ENCODE results near the gene TARS1.

Gene TARS1

GRCh38 chr5:33441241-33442177 lies 744 bp downstream of the TARS1 start:
- peak; percentile 23 to 41 for DNase-seq

- DNase-seq, result no peak
These were observed 3.8 kb downstream of the TARS1 start for GRCh38 chr5:33444542-33444941.

GRCh38 chr5:33445798-33446197 lies 5.0 kb downstream of the TARS1 start:
- no peak for DNase-seq

DNA sequence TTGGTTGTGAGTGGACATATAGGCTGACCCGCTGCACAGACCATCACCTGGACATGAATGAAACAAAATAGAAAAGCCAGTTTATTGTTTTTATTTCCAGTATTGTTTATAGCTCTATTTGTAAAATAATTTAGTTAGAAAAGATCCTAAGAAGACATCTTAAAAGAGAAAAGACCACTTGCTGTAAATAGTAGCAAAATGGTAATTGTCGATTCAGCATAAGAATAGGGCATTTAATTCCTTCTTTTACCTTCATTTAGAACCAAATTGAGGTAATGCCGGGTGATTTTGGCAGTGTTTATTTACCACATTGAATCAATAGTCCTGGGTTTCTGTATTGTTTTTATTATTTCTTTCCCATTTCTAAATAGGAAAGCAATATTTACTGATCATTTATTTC lies 7.4 kb downstream of the TARS1 start:
- no peak for DNase-seq

GRCh38 chr5:33457126-33457525 lies 16.4 kb downstream of the TARS1 start:
- DNase-seq, result no peak

DNA sequence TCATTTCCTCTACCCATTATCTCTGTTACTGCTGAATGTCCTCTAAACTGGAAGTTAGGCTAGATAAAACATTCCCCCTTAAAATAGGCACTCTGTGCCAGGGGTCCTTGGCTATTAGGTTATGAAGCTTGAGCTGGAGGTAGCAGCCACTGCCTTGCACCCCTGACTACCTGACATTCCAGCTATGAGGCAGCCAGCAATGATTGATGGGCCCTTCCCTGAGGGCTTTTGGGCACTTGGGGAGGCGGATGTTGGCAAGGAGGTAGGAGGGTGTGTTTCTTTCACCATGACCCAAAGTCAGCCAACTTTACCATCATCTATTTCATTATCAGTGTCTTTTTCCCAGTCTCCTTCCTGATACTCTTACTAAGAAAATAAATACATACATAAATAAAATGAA lies 17.1 kb downstream of the TARS1 start:
- no peak for DNase-seq

DNA sequence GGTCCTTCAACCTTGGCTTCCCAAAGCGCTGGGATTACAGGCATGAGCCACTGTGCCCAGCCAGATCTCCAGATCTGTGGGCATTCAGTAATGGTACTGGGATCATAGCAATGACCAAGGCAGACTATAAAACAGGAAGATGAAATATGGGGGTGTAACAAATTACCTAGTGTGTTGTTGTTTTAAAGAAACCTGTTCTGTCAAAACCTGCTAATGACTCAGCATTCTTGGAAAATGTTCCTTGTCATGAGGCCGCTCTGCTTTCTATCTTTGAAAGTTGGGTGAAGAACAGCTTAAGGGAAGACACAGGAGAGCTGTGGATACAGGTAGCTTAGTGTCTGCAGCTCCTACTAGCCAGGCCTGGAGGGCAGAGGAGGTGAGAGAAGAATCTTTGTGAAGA lies 19.4 kb downstream of the TARS1 start:
- DNase-seq, result no peak

DNA sequence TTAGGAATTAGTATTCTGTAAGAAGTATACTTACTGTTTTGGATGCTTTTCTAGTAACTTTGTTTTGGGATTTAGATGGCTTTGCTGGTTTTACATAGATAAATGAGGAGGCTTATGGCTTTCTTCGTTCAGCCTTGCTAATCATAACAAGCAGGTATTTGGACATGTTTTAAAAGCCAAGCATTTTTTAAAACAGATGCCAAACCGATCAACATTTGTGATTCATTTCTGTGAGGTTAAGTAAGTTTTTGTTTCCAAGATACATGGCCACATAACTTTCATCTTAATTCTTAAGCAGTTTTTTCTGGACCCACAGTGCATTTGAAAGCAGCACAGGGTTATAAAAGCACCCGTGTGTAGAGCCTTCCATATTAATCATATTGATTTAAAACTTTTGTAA lies 21.7 kb downstream of the TARS1 start:
- no peak for DNase-seq

DNA sequence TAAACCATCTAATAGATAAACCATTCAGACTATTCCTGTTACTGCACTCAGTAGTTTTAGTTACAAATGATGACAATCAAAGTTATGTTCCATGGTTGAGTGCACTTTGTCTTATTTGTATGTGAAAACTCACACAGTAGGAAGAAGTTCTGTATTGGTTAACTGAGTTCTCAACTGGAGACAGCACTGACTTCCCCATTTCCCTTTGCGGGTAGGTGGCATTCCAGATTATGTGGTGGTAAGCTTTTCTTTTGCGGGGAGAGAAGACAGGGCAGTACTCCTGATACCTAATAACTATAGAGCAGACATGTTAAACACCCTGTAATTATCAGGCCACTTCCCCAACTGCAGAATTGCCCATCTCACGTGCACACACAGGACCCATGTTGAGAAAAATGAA lies 24.4 kb downstream of the TARS1 start:
- DNase-seq, result no peak

GRCh38 chr5:33468775-33469435 lies 28.1 kb downstream of the TARS1 start:
- no peak for DNase-seq

GRCh38 chr5:33470544-33470943 lies 29.8 kb downstream of the TARS1 start:
- no peak for DNase-seq

- DNase-seq, result no peak
These were observed 32.1 kb downstream of the TARS1 start for GRCh38 chr5:33472805-33473409.

DNA sequence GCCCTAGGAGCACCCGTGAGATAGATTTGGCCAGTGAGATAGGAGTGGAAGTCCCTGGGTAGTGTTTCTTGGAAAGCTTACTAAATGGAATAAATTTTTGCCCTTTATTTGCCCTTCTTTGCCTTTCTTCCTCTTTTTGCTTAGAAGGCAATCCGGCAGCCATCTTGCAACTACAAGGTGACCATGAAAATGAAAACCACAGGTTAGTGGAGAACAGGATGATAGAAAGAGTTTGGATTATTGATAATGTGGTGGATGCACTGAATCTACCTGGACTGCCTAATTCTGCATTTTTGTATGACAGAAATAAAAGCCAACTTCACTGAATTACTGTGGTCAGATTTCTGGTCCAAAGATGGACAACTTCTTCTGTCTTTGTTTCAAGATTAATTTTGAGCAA lies 33.2 kb downstream of the TARS1 start:
- no peak for DNase-seq

DNA sequence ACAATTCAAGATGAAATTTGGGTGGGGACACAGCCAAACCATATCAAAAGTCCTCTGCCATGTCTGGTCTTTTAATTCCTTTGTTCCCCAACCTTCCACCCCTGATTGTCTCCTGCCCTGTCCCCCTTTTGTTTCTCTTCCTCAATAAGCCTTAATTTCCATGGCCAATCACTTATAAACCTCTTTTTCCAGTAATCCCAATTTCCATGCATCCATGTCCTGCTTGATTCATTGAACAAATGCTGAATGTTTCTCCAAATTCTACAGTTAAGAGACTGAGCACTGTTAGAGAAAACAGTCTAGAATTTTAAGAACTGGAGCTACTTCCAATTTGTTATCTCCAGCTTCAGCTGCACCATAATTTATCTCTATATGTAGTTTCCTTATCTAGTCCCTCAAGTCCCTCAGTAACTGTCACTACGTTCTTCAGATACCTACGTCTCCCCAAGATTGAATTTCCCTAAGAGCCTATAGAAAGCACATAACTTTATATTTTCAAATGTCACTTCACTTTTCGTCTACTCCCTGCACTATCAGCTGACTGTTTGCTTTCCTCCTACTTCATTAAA lies 34.2 kb downstream of the TARS1 start:
- no peak for DNase-seq

DNA sequence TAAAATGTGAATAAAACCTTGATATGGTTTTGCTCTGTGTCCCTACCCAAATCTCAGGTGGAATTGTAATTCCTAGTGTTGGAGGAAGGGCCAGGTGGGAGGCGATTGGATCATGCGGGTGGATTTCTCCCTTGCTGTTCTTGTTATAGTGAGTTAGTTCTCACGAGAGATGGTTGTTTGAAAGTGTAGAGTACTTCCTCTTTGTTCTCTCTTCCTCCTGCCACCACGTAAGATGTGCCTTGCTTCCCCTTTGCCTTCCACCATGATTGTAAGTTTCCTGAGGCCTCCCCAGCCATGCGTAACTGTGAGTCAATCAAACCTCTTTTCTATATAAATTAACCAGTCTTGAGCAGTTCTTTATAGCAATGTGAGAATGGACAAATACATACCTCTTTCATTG lies 34.9 kb downstream of the TARS1 start:
- DNase-seq, result no peak

GRCh38 chr5:33476992-33477391 lies 36.2 kb downstream of the TARS1 start:
- DNase-seq, result no peak

DNA sequence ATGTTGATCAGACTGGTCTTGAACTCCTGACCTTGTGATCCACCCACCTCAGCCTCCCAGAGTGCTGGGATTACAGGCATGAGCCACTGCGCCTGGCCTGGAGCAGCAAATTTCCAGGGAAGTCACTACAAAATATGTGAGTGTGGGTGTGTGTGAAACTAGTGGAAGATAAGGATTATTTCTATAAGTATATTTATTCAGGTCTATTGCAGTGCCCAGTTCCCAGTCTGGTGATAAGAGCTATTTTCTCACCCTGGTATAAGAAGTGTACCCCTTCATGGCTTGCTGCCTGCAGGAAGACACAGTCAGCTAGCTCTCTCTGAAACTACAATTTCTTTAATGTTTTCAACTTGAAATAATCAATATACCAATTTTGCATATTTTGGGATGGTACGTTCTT lies 37.1 kb downstream of the TARS1 start:
- no peak for DNase-seq

GRCh38 chr5:33479311-33479710 lies 38.5 kb downstream of the TARS1 start:
- DNase-seq, result no peak

GRCh38 chr5:33480876-33481275 lies 40.1 kb downstream of the TARS1 start:
- DNase-seq, result no peak

GRCh38 chr5:33482335-33482734 lies 41.6 kb downstream of the TARS1 start:
- DNase-seq, result no peak

DNA sequence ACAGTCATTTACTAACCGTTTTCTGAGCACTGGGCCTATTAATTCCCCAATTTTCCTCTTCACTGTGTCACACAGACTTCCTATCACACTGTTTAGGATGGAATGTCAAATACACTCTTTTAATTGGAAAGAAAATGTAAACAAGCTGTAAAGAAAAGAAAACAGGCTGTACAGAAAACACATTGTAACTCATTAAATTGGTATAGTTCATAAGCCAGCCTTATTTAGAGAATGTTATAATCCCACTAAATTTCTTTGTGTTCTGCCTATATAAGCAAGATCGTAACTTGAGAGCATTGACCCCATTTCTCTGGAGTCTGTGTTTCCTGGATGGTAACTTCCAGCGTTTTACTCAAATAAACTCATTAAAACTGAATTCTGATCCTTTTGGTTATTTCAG lies 46.5 kb downstream of the TARS1 start:
- no peak for DNase-seq

DNA sequence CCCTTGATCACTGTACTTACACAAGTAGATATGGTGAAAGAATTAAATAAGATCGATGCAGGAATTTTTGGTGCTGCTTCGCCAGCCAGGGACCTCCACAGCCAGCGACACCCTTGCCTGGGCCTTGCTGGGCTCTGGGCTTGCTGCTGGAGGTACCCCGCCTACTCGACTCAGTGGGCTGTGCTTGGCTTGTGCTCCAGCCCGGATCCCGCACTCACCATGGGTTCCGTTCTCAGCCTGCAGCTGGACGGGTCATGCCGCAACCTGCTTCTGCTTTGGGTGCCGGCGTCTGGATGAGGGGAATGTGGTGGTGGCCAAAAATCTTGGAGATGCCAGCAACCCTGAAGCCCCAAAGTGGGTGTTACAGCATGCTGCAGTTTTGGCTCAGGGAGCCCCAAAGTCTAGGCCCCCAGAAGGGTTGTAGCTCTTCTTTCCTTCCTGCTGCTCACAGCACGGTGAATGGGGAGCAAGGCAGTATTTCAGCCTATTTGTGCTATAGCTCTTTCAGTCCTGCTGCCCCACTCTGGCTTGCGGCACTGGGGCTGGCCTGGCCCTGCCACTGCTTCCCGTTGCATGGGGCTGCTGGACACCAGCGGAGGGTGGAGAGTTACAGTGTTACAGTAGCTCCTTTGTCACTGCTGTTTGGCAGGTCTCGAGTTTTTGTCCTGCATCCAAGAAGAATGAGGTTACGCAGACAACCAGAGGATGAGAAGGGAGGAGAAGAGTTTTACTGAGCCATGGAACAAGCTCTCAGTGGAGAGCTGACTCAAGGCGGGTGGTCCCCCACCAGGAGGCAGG lies 48.0 kb downstream of the TARS1 start:
- no peak for DNase-seq

Data from stimulated activated CD4-positive, alpha-beta T cell treated with anti-CD3 and anti-CD28 coated beads, Interleukin-4, amount 100 ng/mL, for 4 hours (primary cell).